ENCODE data around the gene IQCE.

The IQCE gene

DNA sequence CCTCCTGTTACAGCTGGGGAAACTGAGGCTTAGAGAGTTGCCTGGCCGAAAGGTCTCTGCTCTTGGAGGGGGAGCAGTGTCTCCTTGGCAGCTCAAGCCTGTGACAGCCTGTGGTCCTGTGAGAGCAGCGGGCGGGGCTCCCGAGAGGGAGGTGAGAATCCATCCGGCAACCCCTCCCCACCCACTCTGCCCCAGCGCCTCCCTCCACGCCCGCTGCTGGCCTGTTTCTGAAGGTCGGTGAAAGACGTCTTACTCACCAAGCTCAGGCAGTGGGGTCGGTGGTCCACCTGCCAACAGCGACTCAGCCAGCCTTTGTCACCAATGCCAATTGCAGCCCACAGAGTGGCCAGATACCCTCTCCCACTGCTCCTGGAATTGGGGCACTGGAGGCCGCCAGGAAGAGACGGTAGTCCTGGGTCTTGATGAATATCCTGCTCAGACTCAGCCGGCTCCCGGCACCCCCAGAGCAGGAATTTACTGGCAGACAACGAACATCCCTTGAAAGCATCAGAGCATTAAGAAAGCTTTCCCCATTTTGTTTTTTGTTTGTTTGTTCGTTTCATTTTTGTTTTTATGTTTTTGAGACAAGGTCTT lies 65.6 kb downstream of the IQCE start:
- Histone ChIP-seq H3K4me3 (no peak overlapping the region), H3K27ac (no peak overlapping the region)
- DNase-seq (ENCODE audit: low spot score): no peak
- no peak for TF ChIP-seq CTCF (IDR thresholded peaks at IDR 0.05)

- DNase-seq (ENCODE audit: low spot score): no peak
- Histone ChIP-seq H3K4me3 (no peak overlapping the region), H3K27ac (peak overlapping the region in 1 of 2 donors; percentile 25)
- no peak for TF ChIP-seq CTCF (IDR thresholded peaks at IDR 0.05)
Measured at GRCh38 chr7:2626498-2627117, 67.8 kb downstream of the IQCE start.

DNA sequence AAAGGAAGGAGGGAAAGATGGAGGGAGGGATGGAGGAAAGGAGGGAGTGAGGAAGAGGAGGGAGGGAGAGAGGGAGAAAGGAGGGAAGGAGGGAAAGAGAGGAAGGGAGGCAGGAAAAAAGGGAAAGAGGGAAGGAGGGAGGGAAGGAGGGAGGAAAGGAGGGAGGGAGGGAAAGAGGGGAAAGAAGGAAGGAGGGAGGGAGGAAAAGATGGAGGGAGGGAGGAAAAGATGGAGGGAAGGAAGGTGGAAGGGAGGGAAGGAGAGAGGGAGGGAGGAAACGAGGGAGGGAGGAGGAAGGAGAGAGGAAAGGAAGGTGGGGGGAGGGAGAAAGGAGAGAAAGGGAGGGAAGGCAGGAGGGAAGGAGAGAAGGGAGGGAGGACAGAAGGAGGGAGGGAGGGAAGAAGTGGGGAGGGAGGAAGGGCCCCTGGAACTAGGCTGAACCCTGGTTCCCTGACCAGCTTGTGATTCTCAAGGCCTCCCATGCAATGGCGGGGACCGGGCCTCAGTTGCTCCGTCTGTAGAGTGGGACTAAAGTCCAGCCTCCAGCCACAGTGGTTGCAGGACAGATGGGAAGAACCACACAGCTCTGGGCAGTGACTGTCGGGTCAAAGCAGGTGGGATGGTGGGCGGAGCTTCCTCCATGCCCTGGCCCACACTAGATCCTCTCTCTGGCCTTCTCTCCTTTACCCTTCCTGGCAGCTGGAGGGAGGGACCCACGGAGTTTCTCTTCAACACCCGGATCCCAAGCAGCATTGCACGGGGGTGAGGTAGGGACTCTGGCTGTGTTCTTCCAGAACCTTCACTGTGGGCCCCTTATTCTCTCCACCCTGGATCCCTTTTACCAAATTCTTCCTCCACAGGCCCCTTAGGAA lies 68.7 kb downstream of the IQCE start:
- TF ChIP-seq CTCF (IDR thresholded peaks at IDR 0.05): no peak
- H3K27ac ChIP-seq: no peak overlapping the region
- H3K4me3 ChIP-seq: no peak overlapping the region
- DNase-seq (ENCODE audit: low spot score): no peak

- no peak for DNase-seq (ENCODE audit: low spot score)
- Histone ChIP-seq H3K4me3 (no peak overlapping the region), H3K27ac (no peak overlapping the region)
- TF ChIP-seq CTCF (IDR thresholded peaks at IDR 0.05): no peak
Measured at GRCh38 chr7:2628130-2628482, 69.3 kb downstream of the IQCE start.

- no peak for DNase-seq (ENCODE audit: low spot score)
- no peak for TF ChIP-seq CTCF (IDR thresholded peaks at IDR 0.05)
- Histone ChIP-seq H3K27ac (no peak overlapping the region), H3K4me3 (no peak overlapping the region)
Measured at GRCh38 chr7:2628891-2629290, 70.1 kb downstream of the IQCE start.

DNA sequence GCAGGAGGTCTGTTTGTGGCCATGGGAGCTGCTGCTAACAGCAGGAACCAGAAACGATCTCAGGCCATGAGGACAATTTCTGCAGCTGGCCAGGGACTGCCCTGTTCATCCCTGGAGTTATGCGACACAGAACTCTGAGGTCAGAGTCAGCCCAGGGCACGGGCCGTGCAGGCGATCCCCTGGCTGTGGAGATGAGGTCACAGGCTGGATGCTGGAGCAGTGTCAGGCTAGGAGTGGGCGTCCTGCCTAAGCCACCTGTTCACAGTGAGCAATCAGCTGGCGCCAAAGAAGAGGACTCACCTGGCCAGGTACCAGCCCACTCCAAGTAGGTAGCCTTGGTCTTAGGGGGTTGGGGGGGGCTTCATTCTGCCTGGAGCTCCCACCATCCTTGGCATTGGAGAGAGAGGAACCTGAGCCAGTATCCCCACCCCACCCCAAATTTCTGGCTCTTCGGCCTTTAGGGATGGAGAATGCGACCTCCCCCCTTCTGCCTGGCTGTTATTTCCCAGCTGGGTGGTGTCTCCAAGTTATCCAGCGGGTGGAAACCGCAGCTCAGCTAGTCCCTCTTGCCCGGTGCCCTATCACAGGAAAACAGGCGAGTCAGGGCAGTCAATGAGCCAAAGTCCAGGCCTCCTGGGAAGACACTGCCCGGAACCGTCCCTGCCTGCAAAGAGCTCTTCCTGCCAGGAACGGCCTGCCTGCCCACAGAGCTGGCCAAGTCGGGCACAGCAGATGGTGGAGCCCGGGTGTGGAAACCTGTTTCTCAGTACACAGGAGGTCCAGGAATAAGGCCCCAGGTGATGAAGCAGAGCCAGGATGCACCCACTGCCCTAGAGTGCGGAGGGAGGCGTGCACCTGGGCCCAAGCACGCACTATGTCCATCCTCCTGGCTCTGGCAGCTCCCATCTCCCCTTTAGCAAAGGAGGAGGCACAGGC lies 71.2 kb downstream of the IQCE start:
- no peak overlapping the region for H3K4me3 ChIP-seq
- TF ChIP-seq CTCF (IDR thresholded peaks at IDR 0.05): no peak
- DNase-seq (ENCODE audit: low spot score): no peak
- peak overlapping the region in 1 of 2 donors; percentile 16 for H3K27ac ChIP-seq
